ENCODE results near the gene SKI.

Gene SKI

GRCh38 chr1:2358651-2359640, 130.8 kb downstream of the SKI start:
- DNase-seq: no peak

Measured in DMS53 (cell line).